Urinary bladder (tissue), 4 donors: Measurements from ENCODE around the gene ETS1. TPM values are rescaled to one million over a fixed set of nuclear protein-coding genes. Genes with fewer than 3 reads are reported as not detected.

Source experiments
- DNase-seq: peaks from one replicate; pipeline ENCODE4 v3.0.0-alpha.2; 2015; ENCODE audit errors: extremely low spot score
- H3K27ac ChIP-seq: one replicate; pipeline ENCODE4 v1.5.1; 2013; ENCODE audit warnings: low read depth, mild to moderate bottlenecking, moderate library complexity
- H3K36me3 ChIP-seq: one replicate; pipeline ENCODE4 v1.6.1; 2013; ENCODE audit warnings: mild to moderate bottlenecking, moderate library complexity; ENCODE audit not compliant: insufficient read depth
- H3K4me1 ChIP-seq: one replicate; pipeline ENCODE4 v1.6.1; 2013; ENCODE audit warnings: mild to moderate bottlenecking, moderate library complexity; ENCODE audit not compliant: insufficient read depth
- H3K4me3 ChIP-seq: one replicate; pipeline ENCODE4 v1.5.1; 2013; ENCODE audit warnings: low read depth, low read length
- WGBS: extraction: QIAGEN DNeasy Blood & Tissue Kit; methylation state at CpG from one replicate; pipeline ENCODE4 v1.1.7; 2013; 5-methylcytosine and 5-hydroxymethylcytosine counted together
- polyA plus RNA-seq: library from polyadenylated mRNA; stranded (reverse); fragments of 200-250 nt; gene quantifications from one replicate; pipeline ENCODE4 v1.2.3, GENCODE V29; 2013
- total RNA-seq: library from RNA; depleted of rRNA; stranded (reverse); fragments of >200 nt; gene quantifications from one replicate; pipeline ENCODE4 v1.2.3, GENCODE V29; 2014
- donor health status: healthy with polysubstance abuse.
- donor health status: healthy.

The ETS1 gene
- total and polyA plus RNA-seq, 2 donors, result 35.6 to 64.0 TPM

GRCh38 chr11:128610721-128611617, 23.6 kb upstream of the ETS1 start:
- H3K27ac ChIP-seq, result no peak overlapping the region
- H3K4me1 ChIP-seq, result no peaks in the 10 kb centered on the region
- no peak overlapping the region for H3K4me3 ChIP-seq
- no peaks in the 10 kb centered on the region for H3K36me3 ChIP-seq
- DNase-seq, result no peak
- WGBS, result 63% methylated on average over 18 of the region's 18 CpGs

- no peak for DNase-seq
- Histone ChIP-seq H3K36me3 (no peaks in the 10 kb centered on the region), H3K4me3 (no peak overlapping the region), H3K27ac (no peak overlapping the region), H3K4me1 (no peaks in the 10 kb centered on the region)
- WGBS, result 93% methylated on average over 6 of the region's 6 CpGs
These were observed 22.4 kb upstream of the ETS1 start for GRCh38 chr11:128609785-128610184.

GRCh38 chr11:128608746-128609407, 21.5 kb upstream of the ETS1 start:
- no peaks in the 10 kb centered on the region for H3K4me1 ChIP-seq
- DNase-seq, result no peak
- no peaks in the 10 kb centered on the region for H3K36me3 ChIP-seq
- no peak overlapping the region for H3K27ac ChIP-seq
- no peak overlapping the region for H3K4me3 ChIP-seq
- WGBS, result 86% methylated on average over 10 of the region's 10 CpGs

GRCh38 chr11:128607819-128608218, 20.5 kb upstream of the ETS1 start:
- Histone ChIP-seq H3K4me3 (no peak overlapping the region), H3K27ac (no peak overlapping the region), H3K36me3 (no peaks in the 10 kb centered on the region), H3K4me1 (no peaks in the 10 kb centered on the region)
- whole genome bisulfite sequencing, result 80% methylated on average over 5 of the region's 5 CpGs
- DNase-seq, result no peak

GRCh38 chr11:128604723-128605122, 17.4 kb upstream of the ETS1 start:
- Histone ChIP-seq H3K4me1 (no peaks in the 10 kb centered on the region), H3K27ac (no peak overlapping the region), H3K4me3 (no peak overlapping the region), H3K36me3 (no peaks in the 10 kb centered on the region)
- DNase-seq, result no peak
- WGBS, result 83% methylated on average over 5 of the region's 5 CpGs

GRCh38 chr11:128603752-128604414, 16.5 kb upstream of the ETS1 start:
- no peaks in the 10 kb centered on the region for H3K36me3 ChIP-seq
- WGBS, result 76% methylated on average over 5 of the region's 5 CpGs
- H3K4me1 ChIP-seq, result no peaks in the 10 kb centered on the region
- H3K27ac ChIP-seq, result no peak overlapping the region
- DNase-seq, result no peak
- no peak overlapping the region for H3K4me3 ChIP-seq

GRCh38 chr11:128603003-128603696, 15.8 kb upstream of the ETS1 start:
- no peak overlapping the region for H3K27ac ChIP-seq
- no peaks in the 10 kb centered on the region for H3K4me1 ChIP-seq
- H3K36me3 ChIP-seq, result no peaks in the 10 kb centered on the region
- 77% methylated on average over 3 of the region's 3 CpGs for WGBS
- DNase-seq, result no peak
- no peak overlapping the region for H3K4me3 ChIP-seq

GRCh38 chr11:128599729-128600128, 12.4 kb upstream of the ETS1 start:
- H3K27ac ChIP-seq, result no peak overlapping the region
- 45% methylated on average over 1 of the region's 1 CpG for WGBS
- H3K36me3 ChIP-seq, result no peaks in the 10 kb centered on the region

GRCh38 chr11:128598506-128599150, 11.3 kb upstream of the ETS1 start:
- no peaks in the 10 kb centered on the region for H3K36me3 ChIP-seq
- whole genome bisulfite sequencing, result 86% methylated on average over 1 of the region's 1 CpG
- DNase-seq, result no peak
- no peak overlapping the region for H3K27ac ChIP-seq
- H3K4me3 ChIP-seq, result no peak overlapping the region
- no peaks in the 10 kb centered on the region for H3K4me1 ChIP-seq

More at GRCh38 chr11:128599729-128600128, 12.4 kb upstream of the ETS1 start:
- DNase-seq, result no peak
- Histone ChIP-seq H3K4me3 (no peak overlapping the region), H3K4me1 (no peaks in the 10 kb centered on the region)

- no peak for DNase-seq
- Histone ChIP-seq H3K36me3 (no peaks in the 10 kb centered on the region), H3K4me3 (no peak overlapping the region), H3K27ac (no peak overlapping the region), H3K4me1 (no peaks in the 10 kb centered on the region)
- 71% methylated on average over 4 of the region's 4 CpGs for WGBS
These were observed 10.7 kb upstream of the ETS1 start for GRCh38 chr11:128598096-128598495.

- 91% methylated on average over 2 of the region's 2 CpGs for WGBS
- H3K36me3 ChIP-seq, result no peaks in the 10 kb centered on the region
- no peaks in the 10 kb centered on the region for H3K4me1 ChIP-seq
- H3K27ac ChIP-seq, result no peak overlapping the region
- DNase-seq, result no peak
- no peak overlapping the region for H3K4me3 ChIP-seq
These were observed 9.9 kb upstream of the ETS1 start for GRCh38 chr11:128597209-128597608.

- Histone ChIP-seq H3K4me1 (no peaks in the 10 kb centered on the region), H3K36me3 (no peaks in the 10 kb centered on the region), H3K4me3 (no peak overlapping the region), H3K27ac (no peak overlapping the region)
- no peak for DNase-seq
- WGBS, result 92% methylated on average over 2 of the region's 2 CpGs
These were observed 8.9 kb upstream of the ETS1 start for GRCh38 chr11:128596250-128596649.

- no peak overlapping the region for H3K4me3 ChIP-seq
- 74% methylated on average over 3 of the region's 3 CpGs for WGBS
- no peaks in the 10 kb centered on the region for H3K36me3 ChIP-seq
- no peak for DNase-seq
- no peaks in the 10 kb centered on the region for H3K4me1 ChIP-seq
- no peak overlapping the region for H3K27ac ChIP-seq
These were observed 8.4 kb upstream of the ETS1 start for GRCh38 chr11:128595775-128596174.
